ENCODE results near the gene SAMMSON. TPM values are rescaled to one million over a fixed set of nuclear protein-coding genes. Genes with fewer than 3 reads are reported as not detected.

Gene SAMMSON
- total RNA-seq, 2 experiments from 2014 or later = not detected

DNA sequence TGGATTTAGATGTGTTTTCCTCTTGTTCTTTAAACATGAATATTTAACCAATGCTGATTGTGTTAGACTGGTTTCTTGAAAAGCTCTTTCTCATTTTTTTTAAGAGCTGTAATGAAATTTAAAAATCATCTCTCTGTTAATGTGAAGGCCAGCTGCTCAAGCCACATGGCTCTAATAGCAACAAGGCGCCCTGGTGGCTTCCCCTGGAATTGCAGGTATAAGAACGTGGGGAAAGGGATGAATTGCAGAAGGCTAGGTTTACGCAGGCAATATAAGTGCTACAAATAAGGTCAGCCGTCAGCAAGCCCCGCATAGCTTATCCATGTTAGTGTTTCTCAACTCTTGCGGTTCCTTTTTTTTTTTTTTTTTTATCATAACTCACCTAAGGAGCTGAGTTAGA is 108.5 kb downstream of the SAMMSON start:
- H3K4me3 Mint-ChIP-seq = no peak overlapping the region
- H3K4me1 Mint-ChIP-seq (ENCODE audit: low read depth) = no peaks in the 10 kb centered on the region
- POLR2A ChIA-PET = no interaction called here
- DNase-seq (peak; percentile 44), ATAC-seq (no peak)
- H3K9me3 Mint-ChIP-seq = no peaks in the 10 kb centered on the region
- no peaks in the 10 kb centered on the region for H3K36me3 Mint-ChIP-seq (ENCODE audit: low read depth)
- intact Hi-C loops (cut with micrococcal nuclease) = no loop called here
- CTCF ChIA-PET = interaction anchor here (1.0 to 2.8 kb wide), 7 partner anchors 12 to 252 kb away, joined by 3 to 13 read pairs (median 4); no protein-coding TSS in a partner anchor
- H3K27ac Mint-ChIP-seq = no peak overlapping the region
- peaks cover 6% of the 10 kb centered on the region for H3K27me3 Mint-ChIP-seq
- TF ChIP-seq, protein P1, sequence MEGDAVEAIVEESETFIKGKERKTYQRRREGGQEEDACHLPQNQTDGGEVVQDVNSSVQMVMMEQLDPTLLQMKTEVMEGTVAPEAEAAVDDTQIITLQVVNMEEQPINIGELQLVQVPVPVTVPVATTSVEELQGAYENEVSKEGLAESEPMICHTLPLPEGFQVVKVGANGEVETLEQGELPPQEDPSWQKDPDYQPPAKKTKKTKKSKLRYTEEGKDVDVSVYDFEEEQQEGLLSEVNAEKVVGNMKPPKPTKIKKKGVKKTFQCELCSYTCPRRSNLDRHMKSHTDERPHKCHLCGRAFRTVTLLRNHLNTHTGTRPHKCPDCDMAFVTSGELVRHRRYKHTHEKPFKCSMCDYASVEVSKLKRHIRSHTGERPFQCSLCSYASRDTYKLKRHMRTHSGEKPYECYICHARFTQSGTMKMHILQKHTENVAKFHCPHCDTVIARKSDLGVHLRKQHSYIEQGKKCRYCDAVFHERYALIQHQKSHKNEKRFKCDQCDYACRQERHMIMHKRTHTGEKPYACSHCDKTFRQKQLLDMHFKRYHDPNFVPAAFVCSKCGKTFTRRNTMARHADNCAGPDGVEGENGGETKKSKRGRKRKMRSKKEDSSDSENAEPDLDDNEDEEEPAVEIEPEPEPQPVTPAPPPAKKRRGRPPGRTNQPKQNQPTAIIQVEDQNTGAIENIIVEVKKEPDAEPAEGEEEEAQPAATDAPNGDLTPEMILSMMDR (IDR thresholded peaks at IDR 0.05) = peak; percentile 59

DNA sequence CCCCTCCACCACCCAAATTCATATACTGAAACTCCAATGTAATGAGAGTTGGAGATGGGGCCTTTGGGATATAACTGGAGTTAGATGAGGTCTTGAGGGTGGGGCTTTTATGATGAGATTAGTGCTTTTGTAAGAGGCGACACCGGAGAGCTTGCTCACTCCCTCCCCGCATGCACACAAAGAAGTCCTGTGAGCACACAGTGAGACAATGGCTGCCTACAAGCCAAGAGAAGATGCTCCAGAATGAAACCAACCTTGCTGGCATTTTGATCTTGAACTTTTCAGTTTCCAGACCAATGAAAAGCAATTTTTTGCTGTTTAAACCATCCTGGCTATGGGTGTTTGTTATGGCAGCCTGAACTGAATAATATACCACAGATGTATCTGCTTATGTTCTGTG is 109.0 kb downstream of the SAMMSON start:
- no peak for DNase-seq
- peaks cover 6% of the 10 kb centered on the region for H3K27me3 Mint-ChIP-seq
- ChIA-PET CTCF (interaction anchor here (1.1 to 2.8 kb wide), 4 partner anchors 12 to 44 kb away, joined by 3 to 9 read pairs (median 4); no protein-coding TSS in a partner anchor), POLR2A (no interaction called here)
- H3K36me3 Mint-ChIP-seq (ENCODE audit: low read depth) = no peaks in the 10 kb centered on the region
- no peak overlapping the region for H3K4me3 Mint-ChIP-seq
- H3K4me1 Mint-ChIP-seq (ENCODE audit: low read depth) = no peaks in the 10 kb centered on the region
- no peaks in the 10 kb centered on the region for H3K9me3 Mint-ChIP-seq
- TF ChIP-seq, protein P1 (IDR thresholded peaks at IDR 0.05) = no peak
- intact Hi-C loops (cut with micrococcal nuclease) = no loop called here
- ATAC-seq = no peak
- H3K27ac Mint-ChIP-seq = no peak overlapping the region

DNA sequence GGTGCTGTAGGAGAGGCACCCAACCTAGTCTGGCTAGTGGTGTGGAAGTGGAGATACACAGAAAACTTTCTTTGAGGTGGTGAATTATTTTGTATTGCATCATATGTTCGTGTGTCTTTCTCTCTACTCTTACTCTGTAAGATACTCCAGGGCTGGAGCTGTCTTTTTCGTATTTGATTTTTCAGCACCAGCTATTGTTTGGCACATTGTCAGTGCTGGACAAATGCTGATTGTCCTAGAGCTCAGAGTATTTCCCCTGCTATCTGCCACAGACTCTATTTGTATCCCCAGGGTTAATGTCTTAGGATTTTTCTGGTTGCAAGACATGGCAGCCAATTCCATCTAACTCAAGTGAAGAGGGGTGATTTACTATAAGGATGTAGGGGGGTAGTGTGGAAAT is 110.5 kb downstream of the SAMMSON start:
- Mint-ChIP-seq H3K4me1 (ENCODE audit: low read depth) (no peaks in the 10 kb centered on the region), H3K4me3 (no peak overlapping the region), H3K9me3 (no peaks in the 10 kb centered on the region), H3K27me3 (peaks cover 6% of the 10 kb centered on the region), H3K27ac (no peak overlapping the region), H3K36me3 (ENCODE audit: low read depth) (no peaks in the 10 kb centered on the region)
- DNase-seq = no peak
- no peak for ATAC-seq
- intact Hi-C loops (cut with micrococcal nuclease) = no loop called here
- CTCF ChIA-PET = interaction anchor here (3.2 kb wide), 1 partner anchor 10 kb away, joined by 11 read pairs; no protein-coding TSS in a partner anchor
- TF ChIP-seq, protein P1 (IDR thresholded peaks at IDR 0.05) = no peak
- POLR2A ChIA-PET = no interaction called here

DNA sequence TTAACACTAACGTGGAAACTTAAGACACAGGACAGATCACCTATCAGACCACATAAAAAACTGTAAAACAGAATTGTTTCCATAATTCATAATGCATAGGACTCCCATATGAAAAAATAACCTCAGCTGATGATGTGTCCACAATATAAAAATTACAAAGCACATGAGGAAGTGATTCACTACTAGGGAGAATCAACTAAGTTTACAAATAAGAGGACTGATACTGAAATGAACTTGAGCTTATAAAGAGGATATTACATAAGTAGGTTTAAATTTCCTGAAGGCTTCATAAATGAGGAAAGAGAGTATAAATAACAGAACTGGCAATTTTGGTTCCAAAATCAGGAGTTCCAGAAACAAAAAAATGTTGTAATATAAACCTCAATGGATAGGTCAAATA is 111.9 kb downstream of the SAMMSON start:
- intact Hi-C loops (cut with micrococcal nuclease) = no loop called here
- Mint-ChIP-seq H3K27me3 (peaks cover 6% of the 10 kb centered on the region), H3K4me1 (ENCODE audit: low read depth) (no peaks in the 10 kb centered on the region), H3K9me3 (no peaks in the 10 kb centered on the region), H3K4me3 (no peak overlapping the region), H3K27ac (no peak overlapping the region), H3K36me3 (ENCODE audit: low read depth) (no peaks in the 10 kb centered on the region)
- TF ChIP-seq, protein P1 (IDR thresholded peaks at IDR 0.05) = no peak
- ChIA-PET CTCF (interaction anchor here (3.2 kb wide), 1 partner anchor 9 kb away, joined by 11 read pairs; no protein-coding TSS in a partner anchor), POLR2A (no interaction called here)
- ATAC-seq = no peak
- DNase-seq = no peak

DNA sequence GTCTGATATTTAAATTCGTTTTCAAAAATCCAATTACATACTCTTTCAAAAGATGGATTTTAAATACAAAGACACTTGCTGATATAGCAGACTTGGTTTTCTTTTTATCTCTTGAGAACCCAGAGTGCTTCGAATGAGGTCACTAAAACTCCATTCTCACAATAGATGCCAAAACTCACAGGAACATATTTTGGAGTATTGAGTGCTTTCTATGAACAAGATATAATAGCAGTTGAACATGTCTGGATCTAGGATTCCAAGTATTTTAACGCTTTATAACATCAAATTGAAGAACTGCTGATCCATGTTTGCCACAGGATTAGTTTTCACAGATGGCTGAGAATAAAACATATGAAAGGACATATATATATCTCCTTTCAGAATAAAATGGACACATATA is 113.2 kb downstream of the SAMMSON start:
- DNase-seq = no peak
- no peak overlapping the region for H3K4me3 Mint-ChIP-seq
- TF ChIP-seq, protein P1 (IDR thresholded peaks at IDR 0.05) = no peak
- ATAC-seq = no peak
- no peaks in the 10 kb centered on the region for H3K9me3 Mint-ChIP-seq
- no peaks in the 10 kb centered on the region for H3K36me3 Mint-ChIP-seq (ENCODE audit: low read depth)
- peaks cover 6% of the 10 kb centered on the region for H3K27me3 Mint-ChIP-seq
- ChIA-PET POLR2A (no interaction called here), CTCF (no interaction called here)
- H3K4me1 Mint-ChIP-seq (ENCODE audit: low read depth) = no peaks in the 10 kb centered on the region
- no peak overlapping the region for H3K27ac Mint-ChIP-seq
- intact Hi-C loops (cut with micrococcal nuclease) = no loop called here

Measured in activated CD8-positive, alpha-beta T cell treated with anti-CD3 and anti-CD28 coated beads for 36 hours (primary cell).